ENCODE measurements around the gene IKBKE.

- TF ChIP-seq CTCF (tag by site-specific recombination; IDR thresholded peaks at IDR 0.05): no peak
- no peak for TF ChIP-seq ZNF777 (tag by site-specific recombination; IDR thresholded peaks at IDR 0.05; ENCODE audit: borderline replicate concordance)
- no peak for TF ChIP-seq TSHZ1 (tag by site-specific recombination; IDR thresholded peaks at IDR 0.05; ENCODE audit: borderline replicate concordance)
- no peak for TF ChIP-seq ZNF513 (tag by site-specific recombination; IDR thresholded peaks at IDR 0.05)
- no peak for TF ChIP-seq ZFP41 (tag by site-specific recombination; IDR thresholded peaks at IDR 0.05; ENCODE audit: borderline replicate concordance)
- TF ChIP-seq ZNF580 (tag by site-specific recombination; IDR thresholded peaks at IDR 0.05): no peak
- no peak for TF ChIP-seq ZSCAN30 (tag by site-specific recombination; IDR thresholded peaks at IDR 0.05)
- TF ChIP-seq PRDM6 (tag by site-specific recombination; IDR thresholded peaks at IDR 0.05): no peak
- TF ChIP-seq REST (tag by site-specific recombination; IDR thresholded peaks at IDR 0.05): no peak
- TF ChIP-seq HOXC10 (CRISPR knock-in tag; IDR thresholded peaks at IDR 0.05): no peak
- no peak for TF ChIP-seq ZNF221 (tag by site-specific recombination; IDR thresholded peaks at IDR 0.05; ENCODE audit: borderline replicate concordance)
- TF ChIP-seq SETDB1 (IDR thresholded peaks at IDR 0.05; ENCODE audit: insufficient read length, low read length): no peak
- no peak for TF ChIP-seq ZNF202 (tag by site-specific recombination; IDR thresholded peaks at IDR 0.05; ENCODE audit: borderline replicate concordance)
- TF ChIP-seq ZNF274 (IDR thresholded peaks at IDR 0.05; ENCODE audit: low read length): no peak
- TF ChIP-seq ZNF274 (tag by site-specific recombination; IDR thresholded peaks at IDR 0.05; ENCODE audit: borderline replicate concordance): no peak
These were observed 20.7 kb upstream of the IKBKE start for GRCh38 chr1:206449565-206449964.
